GM18861 (cell line): ENCODE data around the gene MLIP.
"Not testable (repeated sequence)": the region's sequence is repeated elsewhere in the genome, so short reads cannot be mapped to it uniquely, and the experiment has no call there.

ENCODE experiments used
- ATAC-seq: cut with Tn5 transposase; IDR thresholded peaks from one replicate; pipeline ENCODE4 v1.9.1; 2021; ENCODE audit not compliant: unreplicated experiment

MLIP gene, protein sequence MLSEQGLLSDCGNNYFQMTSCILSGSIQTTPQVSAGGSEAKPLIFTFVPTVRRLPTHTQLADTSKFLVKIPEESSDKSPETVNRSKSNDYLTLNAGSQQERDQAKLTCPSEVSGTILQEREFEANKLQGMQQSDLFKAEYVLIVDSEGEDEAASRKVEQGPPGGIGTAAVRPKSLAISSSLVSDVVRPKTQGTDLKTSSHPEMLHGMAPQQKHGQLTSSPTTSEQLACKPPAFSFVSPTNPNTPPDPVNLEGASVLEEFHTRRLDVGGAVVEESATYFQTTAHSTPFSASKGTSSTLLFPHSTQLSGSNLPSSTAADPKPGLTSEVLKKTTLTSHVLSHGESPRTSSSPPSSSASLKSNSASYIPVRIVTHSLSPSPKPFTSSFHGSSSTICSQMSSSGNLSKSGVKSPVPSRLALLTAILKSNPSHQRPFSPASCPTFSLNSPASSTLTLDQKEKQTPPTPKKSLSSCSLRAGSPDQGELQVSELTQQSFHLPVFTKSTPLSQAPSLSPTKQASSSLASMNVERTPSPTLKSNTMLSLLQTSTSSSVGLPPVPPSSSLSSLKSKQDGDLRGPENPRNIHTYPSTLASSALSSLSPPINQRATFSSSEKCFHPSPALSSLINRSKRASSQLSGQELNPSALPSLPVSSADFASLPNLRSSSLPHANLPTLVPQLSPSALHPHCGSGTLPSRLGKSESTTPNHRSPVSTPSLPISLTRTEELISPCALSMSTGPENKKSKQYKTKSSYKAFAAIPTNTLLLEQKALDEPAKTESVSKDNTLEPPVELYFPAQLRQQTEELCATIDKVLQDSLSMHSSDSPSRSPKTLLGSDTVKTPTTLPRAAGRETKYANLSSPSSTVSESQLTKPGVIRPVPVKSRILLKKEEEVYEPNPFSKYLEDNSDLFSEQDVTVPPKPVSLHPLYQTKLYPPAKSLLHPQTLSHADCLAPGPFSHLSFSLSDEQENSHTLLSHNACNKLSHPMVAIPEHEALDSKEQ

DNA sequence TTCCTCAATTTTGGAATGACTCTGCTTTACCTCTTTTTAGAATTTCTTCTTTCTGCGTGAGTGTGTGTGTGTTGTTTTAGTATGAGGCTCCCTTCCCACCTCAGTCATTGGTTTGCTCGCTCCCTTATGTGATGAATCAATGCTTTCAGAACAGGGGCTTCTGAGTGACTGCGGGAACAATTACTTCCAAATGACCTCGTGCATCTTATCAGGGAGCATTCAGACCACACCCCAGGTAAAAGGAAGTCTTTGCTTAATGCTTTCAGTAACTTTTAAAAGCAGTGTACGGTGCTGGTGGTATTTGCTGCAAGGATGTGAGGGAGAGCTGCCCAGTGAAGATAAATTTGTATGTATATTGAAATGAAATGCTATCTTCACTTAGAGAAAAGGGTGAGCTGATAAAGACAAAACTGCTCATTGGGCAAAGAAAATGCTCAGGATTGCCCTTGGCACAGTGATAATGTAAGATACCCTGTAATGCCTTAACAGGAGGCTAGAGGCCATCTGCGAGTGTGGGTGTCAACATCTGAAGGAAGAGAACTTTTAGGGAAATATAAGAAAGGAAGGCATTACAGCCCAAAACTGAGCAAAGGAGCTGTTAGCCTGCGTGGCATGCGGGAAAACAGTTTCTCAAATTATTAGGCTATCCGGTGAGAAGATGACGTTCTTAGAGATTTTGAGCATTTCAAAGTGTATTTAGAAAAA lies at the start of gene MLIP:
TSS of gene MLIP (plus strand) at position 103 of the 705 bp plus-strand sequence. CDS start at position 140, 37 bp downstream.
- no peak for ATAC-seq

DNA sequence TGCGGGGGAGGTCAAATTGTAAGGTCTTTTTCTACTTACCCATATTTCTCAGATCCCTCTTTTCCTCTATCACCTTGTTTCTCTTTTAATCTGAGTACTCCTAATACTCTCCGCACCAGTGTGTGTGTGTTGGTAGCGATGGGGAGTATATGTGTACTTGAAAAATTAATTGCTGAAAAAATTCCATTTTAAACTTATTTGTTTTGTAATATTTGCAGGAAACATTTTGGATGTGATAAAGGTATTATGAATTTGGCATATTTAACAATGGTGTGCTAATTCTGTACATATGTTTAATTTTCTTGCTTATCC lies 48.1 kb upstream of the MLIP start:
- no peak for ATAC-seq

DNA sequence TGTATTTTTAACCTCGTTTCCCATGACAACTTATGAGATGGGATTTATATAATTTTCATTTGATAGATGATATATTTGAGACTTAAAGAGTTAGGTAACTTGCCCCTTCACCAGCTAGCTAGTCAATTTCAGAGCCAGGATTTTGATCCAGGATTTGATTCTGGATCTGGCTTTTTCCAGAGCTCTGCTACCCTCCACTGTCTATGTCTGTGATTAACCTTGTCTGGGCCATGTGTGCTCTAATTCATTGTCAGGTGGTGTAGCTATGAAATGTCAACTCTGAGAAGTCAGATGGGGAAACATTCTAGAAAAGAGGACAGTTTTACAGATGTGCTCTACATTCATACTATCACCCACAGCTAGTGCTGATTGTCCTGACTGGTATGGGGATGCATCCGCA lies 42.5 kb upstream of the MLIP start:
- ATAC-seq = no peak

DNA sequence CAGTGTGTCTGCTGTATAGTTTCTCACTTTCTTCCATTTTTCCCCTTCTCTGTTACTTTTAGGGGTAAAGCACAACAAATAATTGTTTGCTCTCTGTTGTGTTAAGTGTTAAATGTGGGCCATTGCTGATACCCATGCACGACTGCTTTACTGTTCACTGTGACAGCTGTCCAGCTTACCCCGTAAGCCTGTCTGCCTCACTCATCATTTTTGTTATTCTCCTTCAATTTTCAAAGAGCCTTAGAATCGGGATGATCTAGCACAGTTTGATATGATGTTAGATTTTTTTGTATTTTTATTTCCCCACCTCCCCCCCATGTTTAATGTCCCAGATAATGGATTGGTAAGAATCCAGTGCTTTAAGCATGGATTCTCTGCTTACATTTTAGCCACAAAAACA lies 41.2 kb upstream of the MLIP start:
- ATAC-seq = no peak

DNA sequence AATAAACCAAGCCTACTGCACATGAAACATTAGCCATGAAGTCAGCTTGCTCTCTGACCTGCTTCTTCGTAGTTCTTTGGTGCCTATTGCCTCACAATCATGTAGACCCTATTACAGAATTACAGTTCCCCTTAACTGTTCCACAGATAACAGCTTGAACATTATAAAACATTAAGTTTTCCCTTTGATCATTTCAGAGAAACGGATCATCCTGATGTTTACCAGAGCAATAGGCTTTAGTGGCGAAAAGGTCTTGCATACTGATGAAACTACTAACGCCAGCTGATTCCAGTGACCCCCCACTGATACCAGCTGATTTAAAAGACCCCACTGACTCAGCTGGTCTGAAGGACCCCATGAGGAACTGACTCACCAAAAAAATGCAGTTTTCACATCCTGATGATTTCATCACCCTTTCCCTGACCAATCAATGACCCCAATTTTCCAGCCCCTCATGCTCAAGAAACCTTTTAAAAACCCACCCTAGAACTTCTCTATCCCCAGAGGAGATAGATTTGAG lies 39.4 kb upstream of the MLIP start:
- ATAC-seq = no peak

DNA sequence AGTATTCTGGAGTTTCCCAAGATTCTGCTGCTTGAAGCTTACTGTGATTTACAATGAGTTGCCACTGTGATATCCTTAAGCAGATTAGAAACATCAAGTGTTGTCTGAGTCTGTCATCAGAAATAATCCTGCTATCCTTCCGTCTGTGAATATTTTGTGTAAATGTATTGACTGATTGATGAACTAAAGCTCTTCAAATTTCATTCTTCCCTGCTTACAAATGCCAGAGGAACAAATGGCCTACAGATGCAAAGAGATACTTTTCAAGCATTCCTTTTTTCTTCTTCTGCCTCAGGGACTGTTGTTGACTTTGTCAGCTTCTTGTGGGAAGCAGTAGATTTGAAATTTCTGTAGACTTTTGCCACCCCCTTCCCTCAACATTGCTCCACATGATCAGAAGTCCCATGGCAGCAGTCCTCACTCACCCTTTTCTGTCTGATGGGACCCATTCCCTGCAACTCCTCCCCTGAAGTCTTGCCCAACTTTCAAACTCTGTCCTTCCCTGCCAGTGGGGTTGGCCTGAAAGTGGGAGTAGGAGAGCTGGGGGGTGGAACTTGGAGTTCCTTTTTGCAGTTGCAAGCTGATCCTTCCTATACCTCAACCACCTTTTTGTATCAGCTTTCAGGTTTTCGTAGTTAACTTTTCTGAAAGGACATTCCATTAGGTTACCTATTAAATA lies 38.5 kb upstream of the MLIP start:
- no peak for ATAC-seq

DNA sequence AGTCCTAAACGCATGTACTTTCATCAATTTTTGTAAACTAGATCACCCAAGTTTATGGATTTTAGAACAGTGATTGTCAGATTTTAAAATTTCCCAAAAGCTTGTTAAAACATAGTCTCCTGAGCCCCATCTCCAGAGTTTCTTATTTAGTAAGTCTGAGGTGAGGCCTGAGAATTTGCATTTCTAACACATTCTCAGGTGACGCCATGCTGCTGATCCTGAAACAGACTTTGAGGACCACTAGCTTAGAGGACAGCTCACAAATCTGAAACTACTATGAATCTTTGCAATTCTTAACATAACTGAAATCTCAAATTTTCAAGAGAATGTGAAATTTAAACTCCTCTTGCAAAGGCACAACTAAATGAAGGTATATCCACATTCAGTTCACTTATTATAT lies 37.8 kb upstream of the MLIP start:
- no peak for ATAC-seq

DNA sequence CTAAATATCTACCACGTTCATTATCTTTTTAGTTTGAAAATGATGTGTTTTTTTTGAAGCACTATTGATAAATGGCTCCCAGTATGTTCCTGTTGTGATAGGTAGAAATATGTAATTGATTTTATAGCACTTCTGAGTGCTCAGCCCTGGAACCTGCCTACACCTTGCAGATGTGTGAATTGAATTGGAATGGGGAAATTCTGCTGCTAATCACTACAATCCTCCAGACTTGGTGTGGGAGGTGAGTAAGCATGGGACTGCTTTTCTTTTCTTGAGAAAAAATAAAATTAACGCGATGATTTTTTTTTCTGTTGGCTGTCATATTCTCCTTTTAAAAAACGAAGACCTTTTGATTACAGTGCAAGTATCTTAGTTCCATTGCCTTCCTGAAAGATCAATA lies 37.1 kb upstream of the MLIP start:
- ATAC-seq = no peak

DNA sequence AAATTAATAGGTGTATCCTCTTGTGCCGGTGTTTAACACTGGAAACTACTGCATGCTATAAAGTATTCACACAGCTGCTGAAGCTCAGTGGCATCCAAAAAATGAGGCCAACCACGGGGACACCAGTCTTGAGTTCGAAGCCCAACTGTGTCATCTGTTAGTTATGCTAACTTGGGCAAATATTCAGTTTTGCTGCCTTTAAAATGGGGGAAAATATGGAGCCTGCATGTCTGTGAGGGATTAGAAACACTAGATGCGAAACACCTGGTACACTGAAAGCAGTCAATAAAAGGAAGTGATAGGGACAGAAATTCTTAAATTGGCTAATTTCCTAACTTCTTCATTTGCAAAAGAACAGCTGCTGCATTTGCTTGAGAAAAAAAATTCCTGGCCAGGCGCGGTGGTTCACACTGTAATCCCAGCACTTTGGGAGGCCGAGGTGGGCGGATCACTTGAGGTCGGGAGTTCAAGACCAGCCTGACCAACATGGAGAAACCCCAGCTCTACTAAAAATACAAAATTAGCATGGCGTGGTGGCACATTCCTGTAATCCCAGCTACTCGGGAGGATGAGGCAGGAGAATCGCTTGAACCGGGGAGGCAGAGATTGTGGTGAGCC lies 36.6 kb upstream of the MLIP start:
- no peak for ATAC-seq

DNA sequence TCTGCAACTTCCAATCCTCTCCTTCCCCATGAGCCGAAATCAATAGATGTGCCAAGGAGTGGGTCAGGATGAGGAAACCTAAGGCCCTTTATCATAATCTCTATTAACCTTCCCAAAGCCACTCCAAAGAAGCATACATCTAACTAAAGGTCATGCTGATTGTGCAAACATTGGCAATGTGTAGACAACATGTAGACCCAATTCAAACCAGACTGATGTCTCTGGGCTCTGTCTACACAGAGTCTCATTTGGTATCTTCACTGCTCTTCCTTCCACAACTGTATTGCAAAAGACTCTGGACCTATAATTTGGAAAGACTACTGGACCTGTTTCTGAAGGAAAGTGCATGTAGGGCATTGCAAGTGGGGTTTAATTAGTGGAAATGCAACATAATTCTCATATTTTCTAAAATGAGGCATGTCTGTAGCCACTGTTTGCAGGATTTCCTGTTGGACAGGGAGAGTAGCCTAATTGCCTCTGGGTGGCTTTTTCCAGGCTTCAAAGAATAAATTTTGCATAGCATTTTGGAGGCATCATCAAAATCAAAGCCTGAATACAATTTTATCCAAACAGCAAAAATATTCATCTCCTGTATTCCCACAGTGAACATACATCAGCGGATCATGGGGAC lies 35.0 kb upstream of the MLIP start:
- no peak for ATAC-seq

DNA sequence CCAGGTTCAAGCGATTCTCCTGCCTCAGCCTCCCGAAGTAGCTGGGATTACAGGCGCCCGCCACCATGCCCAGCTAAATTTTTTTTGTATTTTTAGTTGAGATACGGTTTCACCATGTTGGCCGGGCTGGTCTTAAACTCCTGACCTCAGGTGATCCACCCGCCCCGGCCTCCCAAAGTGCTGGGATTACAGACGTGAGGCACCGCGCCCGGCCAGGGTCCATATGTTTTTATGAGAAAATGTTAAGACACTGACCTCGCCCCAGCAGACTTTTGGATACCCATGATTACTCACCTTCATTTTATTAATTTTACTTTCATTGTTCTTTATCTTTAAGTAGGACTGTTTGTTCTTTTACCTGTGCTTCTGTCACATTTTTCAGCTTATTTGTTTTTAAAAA lies 29.7 kb upstream of the MLIP start:
- not testable (repeated sequence) for ATAC-seq

DNA sequence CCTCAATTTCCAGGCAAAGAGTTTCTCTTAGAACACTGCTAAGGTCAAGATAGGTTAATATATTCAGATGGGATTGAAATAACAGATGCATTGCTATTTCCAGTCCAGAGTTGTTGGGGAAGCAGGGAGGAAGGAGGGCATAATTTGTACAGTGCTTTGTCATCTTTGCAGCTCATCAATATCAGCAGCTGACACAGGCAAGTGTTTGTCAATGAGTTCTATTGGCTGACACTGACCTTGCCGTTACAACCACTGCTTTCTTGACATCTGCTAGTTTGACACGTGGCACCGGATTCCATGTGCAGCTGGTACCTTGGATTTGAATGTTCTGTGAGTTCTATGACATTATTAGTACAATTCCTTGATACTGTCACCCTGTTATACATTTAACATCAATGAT lies 28.0 kb upstream of the MLIP start:
- ATAC-seq = no peak

DNA sequence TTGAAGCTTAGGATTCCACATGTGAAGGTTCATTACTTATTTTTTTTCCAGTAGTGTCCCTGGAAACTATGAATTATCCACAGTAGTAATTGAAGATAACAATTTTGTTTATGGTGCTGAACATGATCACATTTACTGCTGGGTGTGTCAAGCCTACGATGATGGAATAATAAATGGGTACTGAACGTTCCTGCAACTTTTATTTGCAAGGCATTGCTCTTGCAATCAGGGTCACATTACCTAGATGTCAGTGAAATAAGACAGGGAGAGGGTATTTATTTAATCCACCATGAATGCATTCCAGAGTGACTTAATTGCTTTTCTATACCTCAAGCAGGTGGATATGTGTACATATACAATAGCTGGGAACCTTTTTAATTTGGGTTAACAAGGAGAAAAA lies 27.0 kb upstream of the MLIP start:
- ATAC-seq = no peak

DNA sequence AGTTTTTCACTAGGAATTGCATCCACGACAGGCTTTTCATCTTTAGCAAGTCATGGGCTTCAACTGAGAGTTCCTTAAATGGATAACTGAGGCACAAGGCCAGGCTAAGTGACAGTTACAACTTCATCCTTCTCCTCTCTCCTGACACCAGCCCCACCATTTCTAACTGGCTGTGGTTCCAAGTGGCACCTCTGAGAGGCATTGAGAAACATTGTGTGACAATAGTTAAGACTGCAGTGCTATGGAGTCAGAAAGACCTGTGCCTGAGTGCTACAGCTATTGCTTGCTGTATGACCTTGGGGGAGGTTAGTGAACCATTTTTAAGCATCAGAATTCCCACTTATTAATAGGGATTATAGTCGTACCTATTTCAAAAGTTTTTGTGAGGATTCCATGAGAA lies 26.2 kb upstream of the MLIP start:
- ATAC-seq = no peak

DNA sequence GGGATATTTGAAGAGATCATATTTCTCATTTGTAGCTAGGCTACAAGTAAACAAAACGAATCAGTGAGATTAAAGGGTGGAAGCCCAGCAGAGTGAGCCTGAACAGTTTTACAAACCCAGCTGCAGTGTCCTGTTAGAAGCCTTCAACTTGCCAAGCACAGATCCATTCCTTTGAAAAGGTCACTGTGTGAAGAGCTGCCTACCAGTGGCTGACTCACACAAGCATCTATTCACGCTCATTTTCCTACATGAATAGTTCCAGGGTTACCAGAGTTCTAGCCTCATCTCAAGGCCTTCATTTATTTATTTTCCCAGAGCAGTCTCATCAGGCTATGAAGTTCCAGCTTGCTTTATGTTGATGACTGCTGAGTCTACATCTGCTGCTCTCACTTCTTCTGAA lies 25.7 kb upstream of the MLIP start:
- no peak for ATAC-seq

DNA sequence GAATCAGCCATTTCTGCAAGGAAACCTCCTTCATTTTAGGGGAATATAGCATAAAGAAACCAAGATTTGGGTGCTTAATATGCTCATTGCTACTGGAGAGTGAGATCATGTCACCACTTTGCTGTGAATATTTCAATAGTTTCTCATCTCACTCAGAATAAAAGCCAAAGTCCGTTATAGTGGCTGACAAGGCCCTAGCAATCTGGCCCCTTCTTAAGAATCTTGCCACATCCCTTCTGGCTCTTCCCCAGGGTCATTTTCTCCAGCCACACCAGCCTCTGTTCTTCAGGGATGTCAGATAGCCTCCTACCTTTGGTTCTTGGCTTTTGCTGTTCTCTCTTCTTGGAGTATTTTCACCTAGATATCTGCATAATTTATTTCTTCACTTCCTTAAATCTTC lies 24.8 kb upstream of the MLIP start:
- ATAC-seq = no peak

DNA sequence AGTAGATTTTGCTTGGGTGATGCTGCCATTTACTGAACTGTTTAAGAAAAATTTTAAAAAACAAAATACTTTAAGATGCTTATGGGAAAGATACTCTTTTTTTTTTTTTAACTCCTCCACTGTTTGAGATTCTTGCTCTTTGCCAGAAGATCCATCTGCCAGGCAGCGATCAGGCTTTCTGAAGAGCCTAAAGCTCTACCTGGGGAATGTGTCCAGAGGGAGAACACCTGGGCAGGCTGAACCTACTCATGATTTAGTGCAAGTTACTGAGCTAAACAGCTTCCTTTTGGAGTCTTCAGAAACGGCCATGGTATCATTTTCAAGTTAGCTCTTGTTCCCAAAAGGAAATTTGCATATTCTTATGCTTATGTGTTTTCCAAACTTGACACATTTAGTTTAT lies 23.5 kb upstream of the MLIP start:
- no peak for ATAC-seq

DNA sequence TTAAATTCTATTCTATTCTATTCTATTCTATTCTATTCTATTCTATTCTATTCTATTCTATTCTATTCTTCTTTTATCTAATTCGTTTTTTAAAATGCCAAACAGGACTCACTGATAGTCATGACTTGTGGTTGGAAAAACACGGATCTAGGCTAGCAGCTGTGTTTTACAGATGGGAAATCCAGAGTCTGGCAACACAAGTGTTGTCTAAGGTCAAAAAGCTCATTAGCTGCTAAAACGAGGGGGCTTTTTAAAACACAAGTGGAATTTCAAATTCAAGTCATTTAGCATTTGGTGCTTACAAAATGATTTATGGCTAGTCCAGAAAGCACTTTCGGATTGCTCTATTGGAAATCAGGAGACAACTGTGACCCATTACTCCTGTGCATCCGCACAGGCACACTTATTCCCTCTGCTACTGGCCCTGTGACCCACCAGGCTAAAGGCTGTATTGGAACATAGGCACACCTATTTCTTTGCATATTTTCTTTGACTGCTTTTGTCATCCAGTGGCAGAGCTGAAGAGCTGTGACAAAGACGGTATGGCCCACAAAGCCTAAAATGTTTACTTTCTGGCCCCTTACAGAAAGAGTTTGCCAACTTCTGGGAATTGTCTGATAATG lies 17.8 kb upstream of the MLIP start:
- no peak for ATAC-seq

DNA sequence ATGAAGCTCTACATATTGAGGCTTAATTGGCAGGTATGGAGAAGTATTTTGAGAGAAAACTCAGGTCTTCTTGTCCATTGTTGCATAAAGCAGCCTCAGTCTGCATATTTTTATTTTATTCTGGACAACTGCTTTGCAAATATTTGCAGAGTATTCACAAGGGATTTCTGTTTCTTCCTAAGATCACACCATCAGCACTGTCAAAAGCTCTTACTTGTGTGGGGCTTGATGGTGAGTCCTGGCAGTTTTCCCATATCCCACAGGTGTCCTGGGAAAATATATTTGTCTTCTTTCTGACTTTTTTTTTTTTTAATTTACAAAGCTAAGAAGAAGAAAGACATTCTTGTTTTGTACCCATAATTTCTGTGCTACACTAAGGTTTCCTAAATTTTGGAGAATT lies 16.9 kb upstream of the MLIP start:
- ATAC-seq = no peak
